ENCODE measurements around the gene SIAH3.

The SIAH3 gene

DNA sequence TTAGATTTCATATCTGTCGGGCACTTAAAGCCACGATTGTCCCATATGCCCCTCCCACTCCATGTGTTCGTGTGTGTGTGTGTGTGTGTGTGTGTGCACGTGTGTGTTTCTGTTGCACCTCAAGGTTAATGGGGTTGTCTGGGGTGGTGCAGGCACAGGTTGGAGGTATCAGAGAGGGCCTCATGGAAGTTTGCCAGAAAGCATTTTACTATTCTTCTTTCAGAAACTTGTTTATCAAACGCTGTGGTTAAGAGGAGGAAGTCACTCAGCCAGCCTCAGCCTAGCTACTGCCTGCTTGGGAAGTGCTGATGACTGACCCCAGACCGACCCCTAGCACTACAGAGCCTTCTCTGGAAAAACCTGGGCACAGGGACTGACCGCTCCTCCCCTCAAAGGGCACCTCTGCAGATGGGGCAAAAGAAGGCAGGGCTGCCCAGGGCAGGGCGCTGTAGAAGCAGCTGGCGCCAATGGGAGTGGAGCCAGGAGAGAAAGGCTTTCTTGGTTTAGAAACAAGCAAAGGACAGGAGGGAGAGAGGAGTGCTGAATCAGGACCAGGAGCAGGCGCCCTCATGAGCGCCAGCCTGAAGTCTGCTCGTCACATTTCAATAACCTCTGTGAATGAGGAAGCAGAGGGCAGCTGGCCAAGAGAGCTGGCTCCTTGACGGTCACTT is 3.9 kb downstream of the SIAH3 start:
- TF ChIP-seq EGR1 (IDR thresholded peaks at IDR 0.05) (no peak), CREB1 (IDR thresholded peaks at IDR 0.05; ENCODE audit: low read depth) (no peak), TEAD4 (IDR thresholded peaks at IDR 0.05) (0 out of 2 replicates have a peak, but pooled peaks have one; percentile 31), TCF12 (IDR thresholded peaks at IDR 0.05; ENCODE audit: low read depth) (peak; percentile 50; the same call in 1 of the 2 replicates), NFIC (IDR thresholded peaks at IDR 0.05) (peak; percentile 60)
- TF ChIP-seq, protein P1, sequence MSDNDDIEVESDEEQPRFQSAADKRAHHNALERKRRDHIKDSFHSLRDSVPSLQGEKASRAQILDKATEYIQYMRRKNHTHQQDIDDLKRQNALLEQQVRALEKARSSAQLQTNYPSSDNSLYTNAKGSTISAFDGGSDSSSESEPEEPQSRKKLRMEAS (IDR thresholded peaks at IDR 0.05) = 0 out of 2 replicates have a peak, but pooled peaks have one; percentile 28

GRCh38 chr13:45846681-45847080 is 4.9 kb downstream of the SIAH3 start:
- no peak for TF ChIP-seq TCF12 (IDR thresholded peaks at IDR 0.05; ENCODE audit: low read depth)
- TF ChIP-seq CREB1 (IDR thresholded peaks at IDR 0.05; ENCODE audit: low read depth) = no peak
- no peak for TF ChIP-seq TEAD4 (IDR thresholded peaks at IDR 0.05)
- no peak for TF ChIP-seq ZBTB7A (IDR thresholded peaks at IDR 0.05; ENCODE audit: low read depth)
- no peak for TF ChIP-seq FOXM1 (IDR thresholded peaks at IDR 0.05; ENCODE audit: borderline replicate concordance, low read depth)
- TF ChIP-seq EP300 (IDR thresholded peaks at IDR 0.05; ENCODE audit: borderline replicate concordance) = no peak
- TF ChIP-seq, protein P2, sequence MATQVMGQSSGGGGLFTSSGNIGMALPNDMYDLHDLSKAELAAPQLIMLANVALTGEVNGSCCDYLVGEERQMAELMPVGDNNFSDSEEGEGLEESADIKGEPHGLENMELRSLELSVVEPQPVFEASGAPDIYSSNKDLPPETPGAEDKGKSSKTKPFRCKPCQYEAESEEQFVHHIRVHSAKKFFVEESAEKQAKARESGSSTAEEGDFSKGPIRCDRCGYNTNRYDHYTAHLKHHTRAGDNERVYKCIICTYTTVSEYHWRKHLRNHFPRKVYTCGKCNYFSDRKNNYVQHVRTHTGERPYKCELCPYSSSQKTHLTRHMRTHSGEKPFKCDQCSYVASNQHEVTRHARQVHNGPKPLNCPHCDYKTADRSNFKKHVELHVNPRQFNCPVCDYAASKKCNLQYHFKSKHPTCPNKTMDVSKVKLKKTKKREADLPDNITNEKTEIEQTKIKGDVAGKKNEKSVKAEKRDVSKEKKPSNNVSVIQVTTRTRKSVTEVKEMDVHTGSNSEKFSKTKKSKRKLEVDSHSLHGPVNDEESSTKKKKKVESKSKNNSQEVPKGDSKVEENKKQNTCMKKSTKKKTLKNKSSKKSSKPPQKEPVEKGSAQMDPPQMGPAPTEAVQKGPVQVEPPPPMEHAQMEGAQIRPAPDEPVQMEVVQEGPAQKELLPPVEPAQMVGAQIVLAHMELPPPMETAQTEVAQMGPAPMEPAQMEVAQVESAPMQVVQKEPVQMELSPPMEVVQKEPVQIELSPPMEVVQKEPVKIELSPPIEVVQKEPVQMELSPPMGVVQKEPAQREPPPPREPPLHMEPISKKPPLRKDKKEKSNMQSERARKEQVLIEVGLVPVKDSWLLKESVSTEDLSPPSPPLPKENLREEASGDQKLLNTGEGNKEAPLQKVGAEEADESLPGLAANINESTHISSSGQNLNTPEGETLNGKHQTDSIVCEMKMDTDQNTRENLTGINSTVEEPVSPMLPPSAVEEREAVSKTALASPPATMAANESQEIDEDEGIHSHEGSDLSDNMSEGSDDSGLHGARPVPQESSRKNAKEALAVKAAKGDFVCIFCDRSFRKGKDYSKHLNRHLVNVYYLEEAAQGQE (IDR thresholded peaks at IDR 0.05; ENCODE audit: low read depth) = no peak; the same call in 1 of the 2 replicates
- no peak for TF ChIP-seq TAF1 (IDR thresholded peaks at IDR 0.05; ENCODE audit: low read depth)
- no peak for TF ChIP-seq EGR1 (IDR thresholded peaks at IDR 0.05)
- TF ChIP-seq, protein P1 (IDR thresholded peaks at IDR 0.05) = no peak
- TF ChIP-seq RAD21 (IDR thresholded peaks at IDR 0.05; ENCODE audit: low read depth) = no peak
- TF ChIP-seq NFIC (IDR thresholded peaks at IDR 0.05) = no peak
- TF ChIP-seq USF1 (IDR thresholded peaks at IDR 0.05) = no peak
- no peak for TF ChIP-seq CEBPB (IDR thresholded peaks at IDR 0.05)
- no peak for TF ChIP-seq YY1 (IDR thresholded peaks at IDR 0.05; ENCODE audit: low read depth)

- TF ChIP-seq, protein P2 (IDR thresholded peaks at IDR 0.05; ENCODE audit: low read depth) = no peak
- TF ChIP-seq CREB1 (IDR thresholded peaks at IDR 0.05; ENCODE audit: low read depth) (no peak), TCF12 (IDR thresholded peaks at IDR 0.05; ENCODE audit: low read depth) (no peak), EP300 (IDR thresholded peaks at IDR 0.05; ENCODE audit: borderline replicate concordance) (no peak), CEBPB (IDR thresholded peaks at IDR 0.05) (no peak), TAF1 (IDR thresholded peaks at IDR 0.05; ENCODE audit: low read depth) (no peak), NFIC (IDR thresholded peaks at IDR 0.05) (no peak), RAD21 (IDR thresholded peaks at IDR 0.05; ENCODE audit: low read depth) (no peak), ZBTB7A (IDR thresholded peaks at IDR 0.05; ENCODE audit: low read depth) (no peak), TEAD4 (IDR thresholded peaks at IDR 0.05) (no peak)
Measured at GRCh38 chr13:45838171-45838745, 13.3 kb downstream of the SIAH3 start.

GRCh38 chr13:45837111-45837510 is 14.4 kb downstream of the SIAH3 start:
- TF ChIP-seq YY1 (IDR thresholded peaks at IDR 0.05; ENCODE audit: low read depth) (no peak), RAD21 (IDR thresholded peaks at IDR 0.05; ENCODE audit: low read depth) (no peak), TAF1 (IDR thresholded peaks at IDR 0.05; ENCODE audit: low read depth) (no peak), NFIC (IDR thresholded peaks at IDR 0.05) (no peak), FOXM1 (IDR thresholded peaks at IDR 0.05; ENCODE audit: borderline replicate concordance, low read depth) (no peak), TEAD4 (IDR thresholded peaks at IDR 0.05) (no peak), TCF12 (IDR thresholded peaks at IDR 0.05; ENCODE audit: low read depth) (no peak)

GRCh38 chr13:45834411-45834994 is 17.1 kb downstream of the SIAH3 start:
- TF ChIP-seq NFIC (IDR thresholded peaks at IDR 0.05) (no peak), TAF1 (IDR thresholded peaks at IDR 0.05; ENCODE audit: low read depth) (no peak), EP300 (IDR thresholded peaks at IDR 0.05; ENCODE audit: borderline replicate concordance) (no peak), YY1 (IDR thresholded peaks at IDR 0.05; ENCODE audit: low read depth) (no peak), TCF12 (IDR thresholded peaks at IDR 0.05; ENCODE audit: low read depth) (no peak), CEBPB (IDR thresholded peaks at IDR 0.05) (no peak), EGR1 (IDR thresholded peaks at IDR 0.05) (no peak), CREB1 (IDR thresholded peaks at IDR 0.05; ENCODE audit: low read depth) (no peak), TEAD4 (IDR thresholded peaks at IDR 0.05) (no peak), USF1 (IDR thresholded peaks at IDR 0.05) (no peak), RAD21 (IDR thresholded peaks at IDR 0.05; ENCODE audit: low read depth) (no peak), ZBTB7A (IDR thresholded peaks at IDR 0.05; ENCODE audit: low read depth) (no peak)
- TF ChIP-seq, protein P1 (IDR thresholded peaks at IDR 0.05) = no peak
- TF ChIP-seq, protein P2 (IDR thresholded peaks at IDR 0.05; ENCODE audit: low read depth) = no peak
